ENCODE results near the gene MORC1.
"Not testable (repeated sequence)": the region's sequence is repeated elsewhere in the genome, so short reads cannot be mapped to it uniquely, and the experiment has no call there.

Gene MORC1

DNA sequence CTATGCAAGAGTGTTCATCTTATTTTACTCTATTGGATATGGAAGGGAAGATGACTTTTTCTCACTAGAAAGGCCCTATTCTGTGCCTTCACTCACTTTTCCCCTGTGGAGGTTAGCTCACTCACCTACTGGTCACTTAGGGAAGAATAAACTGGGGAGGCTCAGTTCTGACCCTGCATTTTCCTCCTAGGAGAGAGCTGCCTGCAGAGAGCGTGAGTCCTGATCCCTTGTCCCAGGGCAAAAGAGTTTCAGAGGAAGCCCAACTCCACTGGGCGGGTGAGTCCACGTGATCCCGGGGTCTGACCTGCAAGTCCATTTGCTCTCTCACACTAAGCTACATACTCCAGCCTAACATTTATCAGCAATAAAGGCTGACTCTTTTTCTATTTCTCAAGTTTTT is 8.4 kb downstream of the MORC1 start:
- no peak for DNase-seq

DNA sequence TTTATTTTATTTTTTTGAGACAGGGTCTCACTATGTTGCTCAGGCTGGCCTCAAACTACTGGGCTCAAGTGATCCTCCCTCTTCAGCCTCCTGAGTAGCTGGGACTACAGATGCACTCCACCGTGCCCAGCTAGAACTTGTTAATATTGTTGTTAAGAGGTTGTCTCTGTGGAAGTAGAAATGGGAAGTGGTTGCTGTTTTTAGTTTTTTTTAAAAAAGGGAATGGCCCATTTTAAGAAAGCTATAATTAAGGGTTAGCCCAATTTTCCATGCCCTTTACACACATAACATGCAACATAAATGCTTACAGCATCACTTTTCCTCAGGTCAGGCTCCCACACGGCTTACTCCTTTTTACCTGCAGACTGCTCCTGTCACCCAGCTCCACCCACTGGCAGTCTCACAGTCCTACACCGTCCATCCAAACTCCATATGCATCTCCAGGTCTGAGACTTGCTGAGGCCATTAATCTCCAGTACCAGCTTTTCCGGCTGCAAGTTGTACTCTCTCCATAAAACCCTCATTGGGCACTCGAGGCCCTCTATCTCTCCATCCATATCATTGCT is 19.8 kb downstream of the MORC1 start:
- DNase-seq: no peak

DNA sequence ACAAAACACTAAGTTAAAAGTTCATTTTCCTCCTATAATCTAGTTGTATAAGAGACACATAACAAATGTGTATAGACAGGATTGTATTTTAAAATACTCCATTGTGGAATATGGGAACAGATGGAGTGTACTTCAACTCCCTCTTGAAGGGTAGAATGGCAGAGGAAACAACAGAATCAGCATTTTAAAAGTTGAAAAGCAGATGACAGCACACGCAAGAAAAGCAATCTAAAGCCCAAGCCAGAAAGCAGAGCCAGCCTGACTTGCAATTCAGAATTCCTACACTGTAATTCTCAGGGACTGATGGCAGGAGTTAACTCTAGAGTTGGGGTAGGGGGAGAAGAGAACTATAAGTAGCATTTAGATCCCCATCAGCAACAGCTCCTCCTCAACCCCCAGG is 22.8 kb downstream of the MORC1 start:
- DNase-seq: no peak

DNA sequence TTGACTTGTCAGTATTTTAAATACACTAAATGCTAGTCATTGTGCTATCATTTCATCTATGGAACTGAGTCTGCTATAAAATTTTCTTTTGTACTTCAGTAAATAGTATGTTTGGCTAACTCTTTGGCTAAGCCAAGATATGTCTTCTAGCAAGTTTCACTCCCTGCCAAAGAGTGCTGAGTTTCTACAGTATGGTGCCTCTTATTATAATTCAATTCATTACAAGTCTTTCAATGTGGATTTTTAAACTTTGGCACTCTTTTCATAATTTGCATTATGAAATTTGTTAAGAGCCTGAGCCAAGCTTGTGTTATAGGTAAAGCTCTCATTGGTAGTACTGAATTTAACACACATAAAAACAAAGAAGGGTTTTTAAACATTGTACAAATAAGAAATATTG is 24.4 kb downstream of the MORC1 start:
- DNase-seq: no peak

DNA sequence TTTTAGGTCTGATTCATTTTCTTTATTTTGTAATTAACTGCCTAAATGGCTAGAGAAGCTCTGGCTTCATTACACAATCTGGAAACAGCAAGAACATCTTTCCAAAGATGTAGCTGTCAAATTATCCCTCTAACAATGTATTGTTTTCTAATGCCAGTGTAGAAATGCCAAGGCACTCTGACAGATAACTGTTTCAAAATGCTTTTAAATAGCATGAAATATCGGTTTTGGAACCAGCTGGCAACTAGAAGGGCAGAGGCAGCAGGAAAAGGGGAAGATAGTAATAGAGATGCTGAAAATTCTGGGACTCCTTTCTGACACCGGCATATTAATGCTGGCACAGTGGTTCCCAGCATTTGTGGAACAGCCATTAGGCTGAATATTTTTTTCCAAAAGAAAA is 26.1 kb downstream of the MORC1 start:
- no peak for DNase-seq

DNA sequence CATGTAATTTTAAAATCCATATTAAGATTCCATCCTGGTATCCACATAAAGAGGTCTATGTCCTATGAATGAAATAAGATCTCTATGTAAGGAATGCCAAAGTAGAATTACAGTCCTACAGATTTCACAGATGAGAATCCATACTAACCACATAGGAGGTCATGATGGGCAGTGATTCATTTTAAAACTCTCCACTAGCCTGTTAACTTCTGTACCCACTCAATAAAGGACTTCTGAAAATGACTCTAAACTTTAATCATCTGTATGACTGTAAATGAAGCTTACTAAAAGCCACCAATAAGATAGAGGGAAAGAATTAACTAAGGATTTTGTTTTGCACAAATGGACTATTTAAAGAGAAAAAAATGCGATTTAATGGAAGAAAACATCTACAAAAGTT is 28.7 kb downstream of the MORC1 start:
- DNase-seq: no peak

DNA sequence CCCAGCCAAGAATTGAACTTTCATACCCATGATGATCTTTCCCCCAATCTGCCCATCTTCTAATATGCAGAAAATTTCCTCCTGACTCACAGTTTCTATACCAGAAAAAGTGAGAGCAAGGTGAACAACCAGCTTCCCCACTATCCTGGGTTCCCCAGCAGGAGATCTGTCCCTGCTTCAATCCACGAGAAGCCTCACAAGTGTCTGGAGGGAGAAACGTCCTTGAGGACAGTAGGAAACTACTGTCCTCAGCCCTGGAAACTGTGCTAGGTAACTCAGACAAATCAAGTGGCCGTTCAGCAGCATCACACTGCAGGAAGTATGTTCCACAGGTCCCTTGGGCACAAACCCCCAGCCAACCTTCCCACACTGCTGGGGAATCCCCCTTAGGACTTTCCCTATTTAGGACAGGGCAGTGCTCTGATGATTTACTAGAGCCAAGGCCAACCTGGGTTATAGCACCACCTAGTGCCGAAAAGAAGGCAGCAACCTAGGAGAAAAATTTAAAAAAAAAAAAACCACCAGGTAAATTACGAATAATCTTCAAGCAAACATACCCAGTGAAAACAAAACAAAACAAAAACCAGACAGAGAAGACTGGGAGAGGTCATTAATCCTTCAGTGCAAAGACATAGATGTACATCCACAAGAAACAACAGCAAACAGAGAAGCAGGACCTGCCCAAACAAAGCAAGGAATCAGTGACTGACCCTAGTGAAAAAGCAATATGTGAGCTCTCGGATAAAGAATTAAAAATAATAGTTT is 36.0 kb downstream of the MORC1 start:
- no peak for DNase-seq

DNA sequence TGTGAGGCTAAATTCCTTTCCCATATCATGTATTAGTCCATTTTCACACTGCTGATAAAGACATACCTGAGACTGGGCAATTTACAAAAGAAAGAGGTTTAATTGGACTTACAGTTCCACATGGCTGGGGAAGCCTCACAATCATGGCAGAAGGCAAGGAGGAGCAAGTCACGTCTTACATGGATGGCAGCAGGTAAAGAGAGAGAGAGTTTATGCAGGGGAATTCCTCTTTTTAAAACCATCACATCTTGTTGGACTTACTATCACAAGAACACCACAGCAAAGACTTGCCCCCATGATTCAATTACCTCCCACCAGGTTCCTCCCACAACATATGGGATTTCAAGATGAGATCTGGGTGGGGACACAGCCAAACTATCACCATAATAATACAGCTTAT is 37.8 kb downstream of the MORC1 start:
- DNase-seq: not testable (repeated sequence)

DNA sequence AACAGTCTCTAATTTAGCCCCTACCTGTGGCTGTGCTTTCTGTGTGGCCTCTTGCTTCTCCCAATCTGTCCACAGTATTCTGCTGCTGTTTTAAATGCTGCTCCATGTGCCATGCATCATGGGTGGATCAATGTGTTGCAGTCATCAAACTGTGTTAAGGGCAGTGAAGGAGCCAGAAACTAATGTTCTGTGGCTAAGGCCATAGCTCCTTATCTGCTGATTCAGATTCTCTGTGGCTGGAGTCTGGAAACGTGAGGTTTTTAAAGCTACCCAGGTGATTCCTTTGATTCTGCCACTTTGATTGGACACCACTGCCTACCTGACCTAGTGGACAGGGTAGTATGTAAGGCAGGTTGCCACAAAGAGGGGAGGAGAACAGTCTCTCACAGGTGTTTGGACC is 44.8 kb downstream of the MORC1 start:
- no peak for DNase-seq

DNA sequence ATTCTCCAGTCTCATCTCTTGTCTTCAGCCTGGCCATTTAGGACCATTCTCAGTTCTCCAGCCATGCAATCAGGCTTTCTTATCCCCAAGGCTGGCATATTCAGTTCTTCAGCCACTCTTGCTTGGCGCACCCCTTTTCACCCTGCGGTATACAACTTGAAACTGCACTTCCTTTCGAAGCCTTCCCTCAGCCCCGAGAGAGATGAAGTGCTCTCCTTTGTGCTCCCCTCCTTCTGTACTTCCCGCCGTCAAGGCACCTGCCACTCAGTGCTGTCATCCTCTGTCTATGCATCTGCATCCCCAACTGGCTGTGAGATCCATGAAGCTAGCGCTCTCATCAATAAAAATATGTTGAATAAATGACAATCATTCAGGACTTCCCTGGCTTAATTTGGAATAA is 45.7 kb downstream of the MORC1 start:
- no peak for DNase-seq

DNA sequence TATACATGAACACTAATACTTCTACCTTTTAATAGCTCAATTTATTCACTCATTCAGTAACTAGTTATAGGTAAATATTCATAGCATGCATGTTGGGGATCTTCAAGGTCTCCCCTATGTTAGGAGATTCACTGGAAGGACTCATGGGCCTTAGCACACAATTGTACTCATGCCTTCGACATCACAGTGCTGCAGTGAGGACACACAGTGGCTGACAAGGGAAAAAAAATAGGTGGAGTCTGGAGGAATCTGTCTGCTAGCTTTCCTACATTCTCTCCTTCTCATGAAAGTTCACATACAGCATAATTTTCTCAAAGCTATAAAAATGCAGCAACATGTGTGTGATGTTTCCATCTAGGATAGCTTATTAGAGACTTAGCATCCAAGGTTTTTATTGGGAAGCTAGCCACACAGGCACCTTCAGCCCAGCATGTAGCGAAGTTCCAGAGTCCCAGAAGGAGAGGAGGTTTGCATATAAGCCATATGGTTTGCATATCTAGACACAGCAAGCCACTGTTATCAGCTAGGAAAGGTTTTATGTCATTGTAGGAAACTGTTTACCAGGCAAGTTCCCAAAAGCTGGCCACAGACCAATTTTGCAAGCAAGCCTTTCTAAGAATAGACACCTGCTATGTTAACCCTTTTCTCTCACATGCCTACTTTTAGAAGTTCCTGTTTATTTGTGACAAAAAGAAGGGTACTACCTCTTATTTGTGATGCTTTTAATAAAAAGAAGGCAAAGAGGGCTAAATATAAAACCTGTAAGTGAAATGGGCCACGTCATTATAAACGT is 46.4 kb downstream of the MORC1 start:
- DNase-seq: no peak

DNA sequence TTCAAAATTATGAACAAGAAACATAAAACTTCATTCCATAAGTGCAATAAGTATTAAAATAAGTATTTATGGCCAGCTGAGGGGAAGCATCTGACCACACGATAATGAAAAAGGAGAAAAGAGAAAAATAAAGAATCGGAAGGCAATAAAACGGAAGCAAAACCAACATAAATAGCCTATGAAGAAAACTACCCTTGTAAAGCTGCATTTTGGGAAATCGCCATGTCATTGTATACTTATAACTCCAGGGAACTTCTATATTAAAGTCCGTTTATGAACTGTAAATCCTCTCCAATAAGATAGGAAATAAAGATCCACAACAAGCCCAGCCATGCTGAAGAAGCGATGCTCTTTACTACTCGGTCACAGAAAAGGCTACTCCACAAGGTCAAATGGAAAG is 47.7 kb downstream of the MORC1 start:
- no peak for DNase-seq

DNA sequence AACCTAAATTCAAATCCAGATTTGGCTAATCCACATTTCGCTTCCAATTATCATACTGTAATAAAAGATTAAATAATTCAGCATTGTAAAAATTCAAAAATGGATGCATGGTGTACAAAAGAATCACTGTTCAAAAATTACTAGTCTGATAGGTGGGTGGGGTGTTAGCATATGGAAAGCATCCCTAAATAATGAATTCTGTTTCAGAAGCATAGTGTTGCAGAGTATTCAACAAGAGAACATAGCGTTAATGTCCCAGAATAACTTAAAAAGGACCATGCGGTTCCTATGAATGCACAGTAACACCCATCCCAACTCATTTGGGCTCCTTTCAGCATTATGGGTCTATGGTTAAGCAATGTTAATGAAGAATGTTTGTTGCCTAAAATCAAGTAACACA is 51.1 kb downstream of the MORC1 start:
- no peak for DNase-seq

DNA sequence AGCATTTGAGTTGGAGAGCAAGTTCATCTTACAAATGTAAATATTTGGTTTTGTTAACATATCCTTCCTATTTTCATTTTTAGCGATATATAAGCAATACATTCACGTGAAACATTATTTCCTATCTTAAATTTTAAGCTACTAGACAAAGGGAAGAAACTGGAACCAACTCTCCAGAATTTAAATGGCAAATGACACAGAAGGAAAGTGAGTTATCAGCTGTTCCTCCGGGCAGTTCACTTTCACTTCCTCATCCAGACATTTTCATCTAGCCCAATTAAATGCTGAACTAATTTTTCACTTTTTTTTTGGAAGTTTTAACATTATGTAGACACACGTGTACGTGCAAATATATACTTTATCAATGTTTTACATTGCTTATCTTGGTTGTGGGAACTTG is 58.7 kb downstream of the MORC1 start:
- no peak for DNase-seq

DNA sequence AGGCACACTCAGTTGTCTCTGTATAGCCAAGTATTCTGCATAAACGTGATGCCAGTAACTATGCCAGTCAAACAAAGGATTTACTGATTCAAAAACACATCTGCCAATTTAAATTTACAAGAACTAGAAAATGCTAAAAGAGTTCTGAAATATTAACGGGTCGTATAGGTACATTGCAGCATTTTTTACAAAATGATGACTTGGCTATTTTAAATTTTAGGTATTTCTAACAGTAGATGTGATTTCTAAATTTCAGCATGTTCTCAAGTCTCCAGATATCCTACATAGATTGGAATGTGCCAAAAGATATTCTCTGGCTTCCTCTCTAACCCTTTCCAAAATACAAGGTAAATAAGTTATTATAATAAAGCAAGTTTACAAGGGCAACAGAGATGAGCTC is 60.3 kb downstream of the MORC1 start:
- no peak for DNase-seq

DNA sequence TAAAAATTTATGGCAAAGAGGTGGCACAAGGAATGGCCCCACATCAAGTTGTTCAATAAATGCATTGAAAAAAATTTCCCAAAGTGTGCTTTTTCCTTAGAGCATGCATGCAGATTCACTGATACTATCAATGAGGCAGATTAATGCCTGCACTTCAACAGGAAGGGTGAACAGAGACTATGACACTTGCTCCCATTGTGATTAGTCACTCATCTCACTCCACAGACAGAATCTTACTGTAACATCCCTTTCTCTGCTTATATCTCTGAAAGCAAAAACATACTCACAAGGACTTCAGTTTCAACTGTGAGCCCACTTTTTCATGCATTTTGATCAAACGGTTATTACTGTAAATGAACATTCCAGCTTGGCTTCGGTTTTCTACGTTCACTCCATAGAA is 60.9 kb downstream of the MORC1 start:
- DNase-seq: no peak

DNA sequence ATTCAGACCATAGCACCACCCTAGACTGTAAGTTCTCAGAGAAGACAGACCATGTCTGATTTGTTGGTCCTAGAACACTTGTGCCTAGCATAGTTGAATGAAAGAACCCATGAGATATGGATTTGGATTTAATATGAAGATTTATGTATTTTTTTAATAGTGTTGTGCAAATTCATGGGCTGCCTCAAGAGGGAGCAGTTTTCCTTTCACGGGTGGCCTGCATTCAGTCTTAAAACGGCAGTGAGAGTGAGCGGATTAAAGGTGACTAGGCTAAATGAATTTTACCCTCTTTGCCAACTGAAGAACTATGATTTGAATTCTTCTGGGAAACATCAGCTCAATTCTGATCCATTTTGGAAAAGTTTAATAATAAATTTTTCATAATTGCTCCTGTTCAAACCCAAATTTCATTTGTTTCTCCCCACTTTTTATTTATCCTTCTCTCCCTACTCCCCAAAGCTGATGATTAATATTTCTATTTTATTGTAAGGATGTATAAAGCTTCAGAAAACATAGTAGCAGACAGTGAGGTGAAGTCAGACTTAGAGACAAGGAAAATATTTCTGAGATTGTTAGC is 67.3 kb downstream of the MORC1 start:
- DNase-seq: no peak

DNA sequence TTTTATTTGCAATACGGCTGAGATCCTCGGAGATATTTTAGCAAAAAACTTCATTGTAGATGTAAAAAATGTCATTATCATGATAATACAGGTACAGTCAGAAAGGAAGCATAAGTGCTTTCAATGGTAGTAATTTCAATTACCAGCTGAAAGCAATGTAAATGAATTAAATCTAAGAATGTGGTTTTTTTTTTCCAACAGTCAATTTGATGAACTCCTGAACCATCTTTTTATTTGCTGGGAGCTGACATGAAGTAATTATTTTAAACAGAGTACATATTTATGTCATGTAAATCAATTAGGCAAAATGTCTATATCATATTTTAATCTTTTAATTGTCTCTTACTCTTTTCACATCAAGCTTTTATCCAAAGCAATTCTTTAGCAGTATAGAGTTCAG is 70.6 kb downstream of the MORC1 start:
- no peak for DNase-seq

DNA sequence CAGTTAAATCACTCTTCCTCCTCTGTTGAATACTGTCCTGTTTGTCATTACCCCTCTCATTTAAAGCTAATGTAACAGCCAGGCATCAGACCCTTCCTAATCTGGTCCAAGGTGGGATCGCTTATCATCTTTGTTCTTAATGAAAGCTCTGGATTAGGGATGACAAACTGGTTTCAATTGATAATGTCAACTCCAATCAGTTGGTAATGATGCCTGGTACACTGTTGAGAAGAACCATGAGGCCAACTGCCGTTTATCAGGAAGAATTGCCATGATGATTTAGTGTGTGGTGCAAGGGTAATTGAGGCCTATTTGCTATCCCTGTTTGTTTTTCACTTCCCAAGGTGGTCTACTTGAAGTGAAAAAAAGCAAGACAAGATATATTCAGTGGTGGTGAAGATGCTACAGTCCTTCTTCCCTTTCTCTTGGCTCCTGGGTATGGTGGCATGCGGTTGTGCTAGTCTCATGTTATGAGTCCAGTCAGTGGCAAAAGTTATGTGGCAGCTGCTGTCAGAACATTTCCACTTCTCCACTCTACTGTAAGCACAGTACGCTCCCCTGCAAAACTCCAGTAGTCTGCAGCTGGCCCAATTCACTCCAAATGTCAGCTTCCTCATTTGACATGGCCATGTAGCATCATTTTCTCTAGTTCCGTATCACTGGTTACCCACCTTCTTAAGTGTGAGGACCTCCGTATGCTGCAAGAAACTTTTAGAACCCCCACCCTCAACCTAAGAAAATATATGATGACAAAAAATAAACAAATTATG is 72.5 kb downstream of the MORC1 start:
- no peak for DNase-seq

DNA sequence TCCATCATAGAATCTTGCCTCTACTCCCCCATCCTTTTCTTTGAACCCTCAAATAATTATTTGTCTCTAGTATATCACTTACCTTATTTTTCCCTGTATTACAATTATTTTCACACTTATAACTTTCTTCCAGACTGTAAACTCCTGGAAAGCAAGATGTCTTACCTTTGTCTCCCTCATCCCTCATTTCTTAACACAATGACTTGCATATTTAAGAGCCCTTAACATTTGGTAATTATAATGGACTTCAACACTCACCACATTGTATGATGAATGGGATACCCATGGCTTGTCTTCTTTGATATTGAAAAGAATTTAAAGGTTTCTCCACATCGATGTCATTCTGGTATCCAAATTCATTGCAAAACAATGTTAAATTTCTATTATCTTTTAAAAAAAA is 82.9 kb downstream of the MORC1 start:
- DNase-seq: no peak

DNA sequence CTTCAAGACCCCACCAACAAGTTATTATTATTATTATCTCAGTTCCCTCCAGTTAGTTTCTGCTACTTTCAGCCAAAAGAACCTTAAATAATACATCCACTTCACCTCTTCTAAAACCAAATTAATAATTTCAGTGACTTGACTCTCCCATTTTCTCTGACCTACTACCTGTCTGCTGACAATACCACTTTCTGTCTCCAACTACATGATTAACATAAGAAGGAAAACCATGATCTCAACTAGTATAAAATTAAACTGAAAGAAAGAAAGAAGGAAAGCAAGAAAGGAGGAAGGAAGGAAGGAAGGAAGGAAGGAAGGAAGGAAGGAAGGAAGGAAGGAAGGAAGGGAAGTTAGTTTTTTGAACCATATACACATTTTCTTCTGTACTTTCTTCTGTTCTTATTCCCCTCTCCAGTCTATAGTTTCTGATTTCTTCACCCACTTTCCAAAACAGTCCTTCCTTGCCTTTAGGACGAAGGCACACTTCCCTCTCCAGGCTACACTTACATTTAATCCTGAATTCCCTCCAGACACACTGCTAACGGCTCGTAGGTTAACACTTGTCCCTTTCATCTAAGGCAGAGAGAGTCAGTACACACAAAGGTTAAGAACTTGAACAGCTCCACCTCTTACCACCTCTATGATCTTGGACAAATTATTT is 84.8 kb downstream of the MORC1 start:
- DNase-seq: no peak

DNA sequence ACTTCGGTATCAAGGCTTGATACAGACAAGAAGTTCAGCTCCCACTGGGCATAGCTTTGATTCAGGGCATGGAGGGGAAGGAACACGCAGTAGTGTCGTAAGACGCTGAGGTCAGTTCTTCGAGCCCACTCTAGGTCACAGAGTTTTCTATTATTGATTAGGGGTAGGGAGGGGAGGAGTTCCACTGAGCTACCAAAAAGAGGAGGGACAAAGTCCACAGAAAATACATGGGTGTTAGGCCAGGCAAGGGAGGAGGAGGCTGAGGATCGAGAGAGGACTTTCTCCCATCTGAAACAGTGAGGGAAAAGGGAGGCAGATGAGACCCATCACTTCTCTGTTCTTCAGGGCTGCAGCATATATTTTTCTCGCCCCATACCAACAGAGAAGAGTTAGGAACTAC is 89.2 kb downstream of the MORC1 start:
- no peak for DNase-seq

DNA sequence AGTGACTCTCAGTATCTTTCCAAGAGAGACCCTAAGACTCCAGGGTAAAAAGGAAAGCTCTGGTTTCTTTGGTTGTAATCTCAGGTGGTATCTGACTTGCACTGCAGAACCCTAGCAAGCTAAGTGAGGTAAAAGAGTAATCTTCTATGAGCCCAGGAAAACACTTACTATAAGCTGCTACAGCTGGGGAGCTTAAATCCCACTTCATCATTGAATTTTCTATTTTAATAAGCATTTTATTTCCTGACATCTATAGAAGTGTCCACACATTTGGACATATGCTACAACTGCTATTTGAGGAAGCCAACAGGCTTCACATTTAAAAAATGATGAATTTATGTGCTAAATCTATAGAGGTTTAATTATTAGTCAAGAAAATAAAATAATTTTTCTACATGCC is 91.1 kb downstream of the MORC1 start:
- DNase-seq: no peak

Data from DMS79 (cell line).